GM12878 (cell line): Measurements from ENCODE around the gene MYO7A. TPM values are rescaled to one million over a fixed set of nuclear protein-coding genes. Genes with fewer than 3 reads are reported as not detected.

ENCODE experiments used
- ATAC-seq: fragments of 200-7000 bp; cut with Tn5 transposase; 3 replicates; pipeline ENCODE4 v1.9.1; 2020; ENCODE audit warnings: mild to moderate bottlenecking, moderate library complexity
- BruUV-seq: library from RNA; stranded (reverse); fragments of 400-500 nt; replicated peaks from 2 replicates; lab custom pipeline; 2021; lab: Mats Ljungman, UMichigan
- CTCF ChIA-PET: fragments of 300-600 bp; sonication (Branson Sonifier 250); formaldehyde crosslinking; extraction: SDS; loops from one replicate; lab custom pipeline; 2021; ENCODE audit warnings: inconsistent platforms; lab: Yijun Ruan, JAX
- POLR2A ChIA-PET: fragments of 350-600 bp; formaldehyde crosslinking; extraction: SDS; loops from one replicate; lab custom pipeline; 2021; ENCODE audit warnings: inconsistent platforms; lab: Charles Lee
- RAD21 ChIA-PET: fragments of 300-600 bp; sonication (Branson Sonifier 250); formaldehyde crosslinking; loops from one replicate; lab custom pipeline; 2023; ENCODE audit warnings: antibody characterized with exemption; ENCODE audit not compliant: unreplicated experiment; lab: Charles Lee
- SMC1A ChIA-PET: fragments of 300-600 bp; sonication (Branson Sonifier 250); formaldehyde crosslinking; loops from one replicate; lab custom pipeline; 2023; ENCODE audit not compliant: unreplicated experiment, uncharacterized antibody; lab: Charles Lee
- DNase-seq: peaks from one replicate; pipeline ENCODE4 v3.0.0-alpha.2; 2011; ENCODE audit warnings: low read depth, low spot score
- FAIRE-seq: peaks from 3 replicates; lab custom pipeline; 2011; peaks lifted over from hg19 to GRCh38; lab: Jason Lieb, UNC
- H2AFZ ChIP-seq: 2 replicates; pipeline ENCODE4 v1.6.0; 2011; ENCODE audit warnings: low read depth, low read length, control low read depth; ENCODE audit not compliant: control insufficient read depth
- H3K27ac ChIP-seq: 2 replicates; pipeline ENCODE4 v1.5.1; 2011; ENCODE audit warnings: control low read depth; ENCODE audit not compliant: control insufficient read depth, insufficient read depth
- H3K27me3 ChIP-seq, 2 experiments: replicated peaks in 1 of 2; 2 replicates each; pipeline versions ENCODE4 v1.6.0 to v1.6.1; 2011; ENCODE audit warnings: low read length in 1 of 2; ENCODE audit not compliant: control insufficient read depth in 2 of 2, insufficient read depth in 2 of 2
- H3K36me3 ChIP-seq, 2 experiments: 2 replicates each; pipeline ENCODE4 v1.5.1; 2011; ENCODE audit warnings: low read length in 1 of 2; ENCODE audit not compliant: control insufficient read depth in 2 of 2, insufficient read depth in 2 of 2
- H3K4me1 ChIP-seq: 2 replicates; pipeline ENCODE4 v1.6.1; 2011; ENCODE audit warnings: mild to moderate bottlenecking, low read length, moderate library complexity, mixed read lengths; ENCODE audit not compliant: control insufficient read depth, insufficient read depth
- H3K4me2 ChIP-seq: 2 replicates; pipeline ENCODE4 v1.6.0; 2011; ENCODE audit warnings: control low read depth; ENCODE audit not compliant: control insufficient read depth, insufficient read depth
- H3K4me3 ChIP-seq: fragments of 200-600 bp; sonication (generic); 2 replicates; pipeline ENCODE4 v1.5.1; 2016
- H3K79me2 ChIP-seq: 2 replicates; pipeline ENCODE4 v1.6.0; 2011; ENCODE audit warnings: low read length; ENCODE audit not compliant: control insufficient read depth, insufficient read depth
- H3K9ac ChIP-seq: 2 replicates; pipeline ENCODE4 v1.8.0; 2011; ENCODE audit warnings: low read length, control low read depth, mixed read lengths; ENCODE audit not compliant: control insufficient read depth, insufficient read depth
- H3K9me3 ChIP-seq: replicated peaks from 3 replicates; pipeline ENCODE4 v1.5.1; 2011; ENCODE audit warnings: mild to moderate bottlenecking, low read length; ENCODE audit not compliant: control insufficient read depth, insufficient read depth
- H4K20me1 ChIP-seq: 2 replicates; pipeline ENCODE4 v1.6.0; 2011; ENCODE audit not compliant: control insufficient read depth, insufficient read depth
- CBX3 ChIP-seq: fragments of 200-600 bp; sonication (generic); IDR thresholded peaks from 2 replicates; pipeline ENCODE4 v1.6.1; 2016; ENCODE audit warnings: low read depth, borderline replicate concordance
- CBX5 ChIP-seq: sonication (generic); IDR thresholded peaks from 2 replicates; pipeline ENCODE4 v1.6.1; 2016; ENCODE audit warnings: low read depth, moderate library complexity, mild to moderate bottlenecking, inconsistent platforms
- HCFC1 ChIP-seq: fragments of 150-350 bp; IDR thresholded peaks from 2 replicates; pipeline ENCODE4 v1.6.1; 2014; ENCODE audit warnings: low read length
- HDAC2 ChIP-seq: fragments of 200-600 bp; sonication (generic); IDR thresholded peaks from 2 replicates; pipeline ENCODE4 v1.6.1; 2017
- KAT2A ChIP-seq: conservative IDR thresholded peaks from 2 replicates; pipeline ENCODE4 v1.6.1; 2011; ENCODE audit warnings: low read depth, low read length; ENCODE audit not compliant: control insufficient read depth
- MLLT1 ChIP-seq: fragments of 450-650 bp; IDR thresholded peaks from 2 replicates; pipeline ENCODE4 v1.6.1; 2016; ENCODE audit warnings: mild to moderate bottlenecking
- MTA3 ChIP-seq: IDR thresholded peaks from 2 replicates; pipeline ENCODE4 v1.6.1; 2012; ENCODE audit warnings: low read length, inconsistent platforms, borderline replicate concordance
- MYB ChIP-seq: fragments of 150-350 bp; IDR thresholded peaks from 2 replicates; pipeline ENCODE4 v1.6.1; 2014; ENCODE audit warnings: mild to moderate bottlenecking, low read depth, low read length, borderline replicate concordance
- NBN ChIP-seq: fragments of 450-650 bp; IDR thresholded peaks from 2 replicates; pipeline ENCODE4 v1.6.1; 2016
- NFYB ChIP-seq: IDR thresholded peaks from 2 replicates; pipeline ENCODE4 v1.6.1; 2011; ENCODE audit warnings: low read depth, mild to moderate bottlenecking, low read length, improper control_type of control experiment, moderate library complexity; ENCODE audit not compliant: insufficient read depth
- NR2C2 ChIP-seq: IDR thresholded peaks from 2 replicates; pipeline ENCODE4 v1.6.1; 2011; ENCODE audit warnings: borderline replicate concordance, low read depth; ENCODE audit not compliant: control insufficient read depth, insufficient read length
- NR2F1 ChIP-seq: fragments of 450-650 bp; conservative IDR thresholded peaks from 2 replicates; pipeline ENCODE4 v1.6.1; 2017; ENCODE audit warnings: mild to moderate bottlenecking
- PBX3 ChIP-seq: IDR thresholded peaks from 2 replicates; pipeline ENCODE4 v1.6.1; 2011; ENCODE audit warnings: mild to moderate bottlenecking, low read depth, low read length, moderate library complexity; ENCODE audit not compliant: insufficient replicate concordance
- RUNX3 ChIP-seq: IDR thresholded peaks from 2 replicates; pipeline ENCODE4 v1.6.1; 2012; ENCODE audit warnings: low read length, inconsistent platforms
- WGBS: methylation state at CpG from one replicate; pipeline ENCODE4 v1.1.6; 2016; ENCODE audit warnings: low lambda C conversion rate; ENCODE audit not compliant: insufficient replicate concordance, insufficient coverage; ENCODE audit errors: missing lambda C conversion rate; 5-methylcytosine and 5-hydroxymethylcytosine counted together
- in situ Hi-C: fragments of 300-500 bp; cut with MboI; formaldehyde crosslinking; loops from 9 replicates; pipeline ENCODE4 v1.14.3; 2018; ENCODE audit warnings: mixed read lengths
- intact Hi-C: fragments of 100-400 bp; cut with micrococcal nuclease; formaldehyde crosslinking; loops from one replicate; pipeline ENCODE4 v1.14.2; 2022; ENCODE audit not compliant: unreplicated experiment
- polyA plus RNA-seq, 11 experiments: library from polyadenylated mRNA; depleted of rRNA in 4 of 11; unstranded in 6 of 11; stranded (reverse) in 5 of 11; fragments of >200 nt; fragmentation: Nextera tagmentation in 4 of 11; fragmentation: Illumina TruSeq in 1 of 11; extraction: Ambion mirVana in 4 of 11; extraction: Trizol in 1 of 11; gene quantifications; 1 replicate in 1 of 11; 2 replicates in 10 of 11; pipeline versions ENCODE4 v1.2.1 to v1.2.3, GENCODE V29; 2011 to 2016; ENCODE audit warnings: inconsistent platforms in 2 of 11, missing spikeins in 2 of 11, low read depth in 1 of 11
- total RNA-seq, 4 experiments: library from RNA; depleted of rRNA in 3 of 4; stranded (reverse); fragments of >200 nt in 3 of 4; fragmentation: Illumina TruSeq in 1 of 4; extraction: Trizol in 1 of 4; gene quantifications; 2 replicates each; pipeline versions ENCODE4 v1.2.1 to v1.2.3, GENCODE V29; 2013 to 2021
- TF ChIP-seq, protein P1 (sequence below): IDR thresholded peaks from 2 replicates; pipeline ENCODE4 v1.6.1; 2012; ENCODE audit warnings: low read depth, low read length, improper control_type of control experiment

The MYO7A gene
- total and polyA plus RNA-seq, 10 of the 15 experiments (the other 5 are each of a cell fraction or from before 2014, with no cell fraction given), result 0.01 to 0.21 (median 0.04) TPM; not detected in 6

- WGBS, result 25% methylated on average over 2 of the region's 2 CpGs
- DNase-seq (no peak), ATAC-seq (no peak), FAIRE-seq (no peak)
- Histone ChIP-seq H2AFZ (no peak overlapping the region), H3K4me1 (peaks cover 14% of the 10 kb centered on the region), H3K27me3 (no peaks in the 10 kb centered on the region), H3K9me3 (no peaks in the 10 kb centered on the region; the same call in 2 of the 3 replicates), H3K9ac (no peak overlapping the region), H3K36me3 (no peaks in the 10 kb centered on the region), H4K20me1 (no peaks in the 10 kb centered on the region), H3K27ac (no peak overlapping the region), H3K4me2 (no peak overlapping the region), H3K79me2 (no peaks in the 10 kb centered on the region), H3K4me3 (no peak overlapping the region)
- TF ChIP-seq, protein P1, sequence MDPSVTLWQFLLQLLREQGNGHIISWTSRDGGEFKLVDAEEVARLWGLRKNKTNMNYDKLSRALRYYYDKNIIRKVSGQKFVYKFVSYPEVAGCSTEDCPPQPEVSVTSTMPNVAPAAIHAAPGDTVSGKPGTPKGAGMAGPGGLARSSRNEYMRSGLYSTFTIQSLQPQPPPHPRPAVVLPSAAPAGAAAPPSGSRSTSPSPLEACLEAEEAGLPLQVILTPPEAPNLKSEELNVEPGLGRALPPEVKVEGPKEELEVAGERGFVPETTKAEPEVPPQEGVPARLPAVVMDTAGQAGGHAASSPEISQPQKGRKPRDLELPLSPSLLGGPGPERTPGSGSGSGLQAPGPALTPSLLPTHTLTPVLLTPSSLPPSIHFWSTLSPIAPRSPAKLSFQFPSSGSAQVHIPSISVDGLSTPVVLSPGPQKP, result no peak
- TF ChIP-seq HDAC2 (no peak), NBN (no peak), NFYB (no peak), RUNX3 (no peak), CBX5 (no peak), MTA3 (no peak), NR2F1 (no peak), PBX3 (no peak), CBX3 (no peak), MYB (no peak), NR2C2 (no peak), KAT2A (no peak), MLLT1 (no peak), HCFC1 (no peak)
- ChIA-PET RAD21 (no interaction called here), SMC1A (interaction anchor here (0.6 to 4.5 kb wide), 3 partner anchors 10 to 161 kb away, joined by 3 to 24 read pairs (median 3); no protein-coding TSS in a partner anchor), CTCF (interaction anchor here (1.1 to 2.3 kb wide), 3 partner anchors 9 to 33 kb away, joined by 4 to 5 read pairs (median 4); partner anchors contain the start of gene CAPN5), POLR2A (no interaction called here)
- in situ Hi-C loops (no loop called here), intact Hi-C loops (no loop called here)
- BruUV-seq, result no TSS peak
These were observed 47.3 kb upstream of the MYO7A start for GRCh38 chr11:77080643-77081210.
